ENCODE data around the gene KIF4B.
A peak's percentile ranks its signal among the peaks of the same experiment; 100 is the strongest.

Gene KIF4B

DNA sequence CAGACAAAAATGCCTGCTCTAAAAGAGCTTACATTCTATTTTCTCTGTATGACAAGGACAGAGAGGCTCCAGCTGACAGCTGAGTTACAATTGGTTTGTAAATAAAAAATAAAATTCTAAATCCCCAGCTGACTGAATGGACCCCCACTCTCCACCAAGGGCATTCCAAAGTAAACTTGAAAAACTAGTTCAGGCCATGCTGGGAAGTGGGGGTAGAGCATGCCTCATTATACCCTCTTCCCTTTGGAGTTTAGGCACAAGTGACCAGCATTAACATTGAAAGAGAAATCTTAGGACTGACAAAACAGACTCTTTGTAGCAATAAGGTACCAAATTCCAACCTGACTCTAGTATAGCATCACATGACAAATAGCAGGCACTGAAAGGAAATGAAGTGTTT, 31.0 kb downstream of the KIF4B start:
- Histone ChIP-seq H3K27me3 (ENCODE audit: insufficient read depth, low read length) (no peaks in the 10 kb centered on the region), H3K4me3 (ENCODE audit: low read depth, low read length) (no peak overlapping the region), H3K23ac (ENCODE audit: low read length) (no peak overlapping the region), H4K8ac (ENCODE audit: low read depth, low read length) (no peak overlapping the region), H4K91ac (ENCODE audit: low read depth, low read length) (no peak overlapping the region), H2BK120ac (ENCODE audit: insufficient read depth, low read length, poor library complexity) (peak overlapping the region; percentile 37), H3K4me2 (ENCODE audit: low read length) (no peak overlapping the region), H2AFZ (ENCODE audit: insufficient read depth, low read length, poor library complexity) (no peak overlapping the region), H3K4ac (ENCODE audit: low read depth, low read length) (no peak overlapping the region), H3K79me1 (ENCODE audit: low read length) (peaks cover 5% of the 10 kb centered on the region), H3K27ac (ENCODE audit: low read depth, low read length) (no peak overlapping the region), H2AK5ac (ENCODE audit: low read length) (no peak overlapping the region), H3K14ac (ENCODE audit: low read length) (no peak overlapping the region), H3K4me1 (ENCODE audit: control insufficient read depth in 1 of 2, insufficient read depth in 2 of 2, low read length in 2 of 2) (peaks cover 7 to 13% of the 10 kb centered on the region in 2 experiments), H3K9ac (ENCODE audit: low read length) (no peak overlapping the region), H2BK5ac (ENCODE audit: low read depth, low read length, poor library complexity) (no peak overlapping the region), H3K79me2 (ENCODE audit: control insufficient read depth, insufficient read depth, low read length, poor library complexity) (no peaks in the 10 kb centered on the region), H3K18ac (ENCODE audit: low read length) (no peak overlapping the region), H2BK12ac (ENCODE audit: low read length) (no peak overlapping the region), H3K36me3 (ENCODE audit: control insufficient read depth in 1 of 2, insufficient read depth in 2 of 2, low read length in 2 of 2) (no peaks in the 10 kb centered on the region), H3K9me3 (ENCODE audit: insufficient read depth, low read depth, low read length) (no peaks in the 10 kb centered on the region), H4K12ac (ENCODE audit: low read depth, low read length) (no peak overlapping the region)
- DNase-seq, result no peak

DNA sequence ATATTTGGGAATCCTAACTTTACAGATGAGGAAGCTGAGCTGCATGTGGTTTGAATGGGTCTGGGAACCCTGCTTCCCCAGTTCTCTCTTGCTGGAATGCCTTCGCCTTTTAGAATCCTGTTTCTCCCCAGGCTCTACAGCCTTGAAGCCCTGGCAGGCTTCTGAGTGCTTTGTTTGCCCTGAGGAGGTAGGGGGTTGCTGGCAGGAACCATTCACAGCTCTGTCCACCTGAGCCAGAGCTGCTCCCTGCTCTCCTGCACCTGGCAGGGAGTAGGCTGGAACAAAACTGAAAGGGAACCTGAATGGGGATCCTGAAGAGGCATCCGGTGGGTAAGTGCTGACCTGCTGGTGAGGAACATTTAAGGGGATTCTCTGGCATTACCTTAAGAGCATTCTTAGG, 33.0 kb downstream of the KIF4B start:
- Histone ChIP-seq H4K91ac (ENCODE audit: low read depth, low read length) (no peak overlapping the region), H4K12ac (ENCODE audit: low read depth, low read length) (no peak overlapping the region)
- no CpG with 5 or more reads among the region's 2 CpGs for WGBS (ENCODE audit: extremely low coverage, insufficient coverage, insufficient read length)

DNA sequence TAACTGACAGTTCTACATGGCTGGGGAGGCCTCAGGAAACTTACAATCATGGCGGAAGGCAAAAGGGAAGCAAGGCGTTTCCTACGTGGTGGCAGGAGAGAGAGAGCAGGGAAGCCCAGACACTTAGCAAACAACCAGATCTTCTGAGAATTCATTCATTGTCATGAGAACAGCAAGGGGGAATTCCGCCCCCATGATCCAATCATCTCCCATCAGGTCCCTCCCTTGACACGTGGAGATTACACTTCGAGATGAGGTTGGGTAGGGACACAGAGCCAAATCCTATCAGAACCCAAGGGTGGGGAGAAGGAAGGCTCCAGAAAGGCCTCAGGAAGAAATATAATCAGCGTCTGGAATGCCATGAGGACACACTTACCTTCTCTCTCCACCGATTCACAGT, 34.3 kb downstream of the KIF4B start:
- Histone ChIP-seq H3K18ac (ENCODE audit: low read length) (no peak overlapping the region), H2BK120ac (ENCODE audit: insufficient read depth, low read length, poor library complexity) (peak overlapping the region; percentile 24), H3K4me2 (ENCODE audit: low read length) (no peak overlapping the region), H3K4me3 (ENCODE audit: low read depth, low read length) (no peak overlapping the region), H3K4ac (ENCODE audit: low read depth, low read length) (no peak overlapping the region), H2BK12ac (ENCODE audit: low read length) (no peak overlapping the region), H2AFZ (ENCODE audit: insufficient read depth, low read length, poor library complexity) (no peak overlapping the region), H3K9ac (ENCODE audit: low read length) (no peak overlapping the region), H3K36me3 (ENCODE audit: control insufficient read depth in 1 of 2, insufficient read depth in 2 of 2, low read length in 2 of 2) (no peaks in the 10 kb centered on the region), H2BK5ac (ENCODE audit: low read depth, low read length, poor library complexity) (no peak overlapping the region), H3K79me1 (ENCODE audit: low read length) (peaks cover 11% of the 10 kb centered on the region), H3K23ac (ENCODE audit: low read length) (no peak overlapping the region), H2AK5ac (ENCODE audit: low read length) (no peak overlapping the region), H3K27ac (ENCODE audit: low read depth, low read length) (no peak overlapping the region), H3K4me1 (ENCODE audit: control insufficient read depth in 1 of 2, insufficient read depth in 2 of 2, low read length in 2 of 2) (peaks cover 8 to 20% of the 10 kb centered on the region in 2 experiments), H4K91ac (ENCODE audit: low read depth, low read length) (peak overlapping the region; percentile 19), H3K27me3 (ENCODE audit: insufficient read depth, low read length) (no peaks in the 10 kb centered on the region), H4K8ac (ENCODE audit: low read depth, low read length) (no peak overlapping the region), H3K9me3 (ENCODE audit: insufficient read depth, low read depth, low read length) (no peaks in the 10 kb centered on the region), H4K12ac (ENCODE audit: low read depth, low read length) (no peak overlapping the region), H3K14ac (ENCODE audit: low read length) (no peak overlapping the region), H3K79me2 (ENCODE audit: control insufficient read depth, insufficient read depth, low read length, poor library complexity) (no peaks in the 10 kb centered on the region)
- no CpG with 5 or more reads among the region's 8 CpGs for WGBS (ENCODE audit: extremely low coverage, insufficient coverage, insufficient read length)
- DNase-seq, result no peak

More for the DNA sequence above, 33.0 kb downstream of the KIF4B start:
- Histone ChIP-seq H3K27me3 (ENCODE audit: insufficient read depth, low read length) (no peaks in the 10 kb centered on the region), H3K36me3 (ENCODE audit: control insufficient read depth in 1 of 2, insufficient read depth in 2 of 2, low read length in 2 of 2) (no peaks in the 10 kb centered on the region), H3K4me2 (ENCODE audit: low read length) (no peak overlapping the region), H3K14ac (ENCODE audit: low read length) (no peak overlapping the region), H3K4ac (ENCODE audit: low read depth, low read length) (no peak overlapping the region), H2BK5ac (ENCODE audit: low read depth, low read length, poor library complexity) (no peak overlapping the region), H3K18ac (ENCODE audit: low read length) (no peak overlapping the region), H3K9ac (ENCODE audit: low read length) (no peak overlapping the region), H4K8ac (ENCODE audit: low read depth, low read length) (no peak overlapping the region), H2AK5ac (ENCODE audit: low read length) (no peak overlapping the region), H2AFZ (ENCODE audit: insufficient read depth, low read length, poor library complexity) (no peak overlapping the region), H3K4me1 (ENCODE audit: control insufficient read depth in 1 of 2, insufficient read depth in 2 of 2, low read length in 2 of 2) (peaks cover 8 to 20% of the 10 kb centered on the region in 2 experiments), H3K23ac (ENCODE audit: low read length) (no peak overlapping the region), H3K27ac (ENCODE audit: low read depth, low read length) (no peak overlapping the region), H3K79me1 (ENCODE audit: low read length) (peaks cover 8% of the 10 kb centered on the region), H3K79me2 (ENCODE audit: control insufficient read depth, insufficient read depth, low read length, poor library complexity) (no peaks in the 10 kb centered on the region), H3K9me3 (ENCODE audit: insufficient read depth, low read depth, low read length) (no peaks in the 10 kb centered on the region), H2BK120ac (ENCODE audit: insufficient read depth, low read length, poor library complexity) (no peak overlapping the region), H3K4me3 (ENCODE audit: low read depth, low read length) (no peak overlapping the region), H2BK12ac (ENCODE audit: low read length) (no peak overlapping the region)
- no peak for DNase-seq

DNA sequence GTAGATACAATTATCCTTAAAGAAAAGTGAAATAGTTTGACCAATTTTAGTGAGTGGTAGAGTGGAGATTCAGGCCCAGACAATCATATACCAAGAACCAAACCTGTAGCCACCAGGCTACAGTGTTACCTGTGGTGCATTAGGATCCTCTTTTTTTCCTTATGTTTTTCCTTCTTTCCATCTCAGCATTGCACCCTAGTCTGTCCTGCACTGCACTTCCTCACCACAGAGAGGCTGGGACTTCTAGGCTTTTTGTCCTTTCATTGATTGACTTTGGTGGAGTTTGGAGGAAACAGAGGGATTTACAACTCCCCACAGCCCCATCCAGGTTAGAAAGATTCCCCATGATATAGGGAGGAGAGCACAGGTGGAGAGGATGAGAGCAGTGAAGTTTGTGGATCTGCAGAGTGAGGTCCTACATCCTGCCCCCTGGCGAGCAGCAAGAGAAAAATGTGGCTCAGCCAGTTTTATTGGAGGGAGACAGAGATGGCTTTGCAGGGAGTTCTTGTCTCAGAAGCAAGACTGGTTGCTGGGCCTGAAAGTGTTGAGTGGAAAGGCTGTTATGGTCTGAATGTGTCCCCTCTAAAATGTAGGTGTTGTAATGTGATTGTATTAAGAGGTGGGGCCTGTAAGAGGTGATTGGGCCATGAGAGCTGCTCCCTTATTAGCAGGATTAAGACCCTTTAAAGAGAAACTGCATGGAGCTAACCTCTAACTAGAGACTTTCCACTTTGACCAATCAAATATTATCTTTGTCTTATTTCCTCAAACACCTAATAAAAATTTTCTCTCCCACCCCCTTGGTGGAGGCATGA, 36.2 kb downstream of the KIF4B start:
- H3K4me1 ChIP-seq (ENCODE audit: control insufficient read depth in 1 of 2, insufficient read depth in 2 of 2, low read length in 2 of 2), result peaks cover 8 to 21% of the 10 kb centered on the region in 2 experiments
- no peak overlapping the region for H3K4me3 ChIP-seq (ENCODE audit: low read depth, low read length)
- H3K18ac ChIP-seq (ENCODE audit: low read length), result no peak overlapping the region
- H3K4ac ChIP-seq (ENCODE audit: low read depth, low read length), result no peak overlapping the region
- H4K91ac ChIP-seq (ENCODE audit: low read depth, low read length), result no peak overlapping the region
- H3K27ac ChIP-seq (ENCODE audit: low read depth, low read length), result peak overlapping the region; percentile 53
- H3K9ac ChIP-seq (ENCODE audit: low read length), result no peak overlapping the region
- no peak overlapping the region for H2BK120ac ChIP-seq (ENCODE audit: insufficient read depth, low read length, poor library complexity)
- no peak overlapping the region for H3K14ac ChIP-seq (ENCODE audit: low read length)
- no peaks in the 10 kb centered on the region for H3K27me3 ChIP-seq (ENCODE audit: insufficient read depth, low read length)
- no peak overlapping the region for H2AK5ac ChIP-seq (ENCODE audit: low read length)
- H3K36me3 ChIP-seq (ENCODE audit: control insufficient read depth in 1 of 2, insufficient read depth in 2 of 2, low read length in 2 of 2), result no peaks in the 10 kb centered on the region
- no peaks in the 10 kb centered on the region for H3K9me3 ChIP-seq (ENCODE audit: insufficient read depth, low read depth, low read length)
- H4K8ac ChIP-seq (ENCODE audit: low read depth, low read length), result no peak overlapping the region
- H2BK5ac ChIP-seq (ENCODE audit: low read depth, low read length, poor library complexity), result peak overlapping the region; percentile 26
- peaks cover 9% of the 10 kb centered on the region for H3K79me1 ChIP-seq (ENCODE audit: low read length)
- no peaks in the 10 kb centered on the region for H3K79me2 ChIP-seq (ENCODE audit: control insufficient read depth, insufficient read depth, low read length, poor library complexity)
- H3K23ac ChIP-seq (ENCODE audit: low read length), result no peak overlapping the region
- DNase-seq, result peak in 1 of 2 donors; percentile 55
- H4K12ac ChIP-seq (ENCODE audit: low read depth, low read length), result no peak overlapping the region
- no peak overlapping the region for H2BK12ac ChIP-seq (ENCODE audit: low read length)
- no peak overlapping the region for H2AFZ ChIP-seq (ENCODE audit: insufficient read depth, low read length, poor library complexity)
- no CpG with 5 or more reads among the region's 1 CpG for WGBS (ENCODE audit: extremely low coverage, insufficient coverage, insufficient read length)
- no peak overlapping the region for H3K4me2 ChIP-seq (ENCODE audit: low read length)

Data from trophoblast cell (in vitro differentiated cells and primary cell).